Measurements from ENCODE around the gene AGMO. TPM values are rescaled to one million over a fixed set of nuclear protein-coding genes. Genes with fewer than 3 reads are reported as not detected.

AGMO gene
- total RNA-seq, 1 donor from 2014 or later, result 1.2 TPM

DNA sequence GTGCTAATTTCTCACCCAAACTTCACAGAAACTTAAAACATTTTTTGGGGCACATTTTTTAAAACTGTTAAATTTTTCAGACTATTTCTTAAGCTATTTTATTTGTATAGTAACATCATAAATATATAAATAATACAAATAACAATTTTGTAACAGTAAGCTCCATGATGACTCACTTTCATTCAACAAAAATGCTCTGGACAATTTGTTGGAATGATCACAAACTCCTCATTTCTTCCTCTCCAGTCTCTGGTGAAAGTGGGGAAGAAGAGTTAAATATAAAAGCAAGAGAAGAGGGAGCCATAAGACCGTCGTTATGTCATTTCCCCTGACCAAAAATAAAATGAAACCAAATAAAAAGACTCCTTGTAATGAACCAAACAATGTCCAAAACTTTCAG is 162.4 kb downstream of the AGMO start:
- H3K4me1 Mint-ChIP-seq (ENCODE audit: low read depth, unreplicated experiment), result peaks cover 11% of the 10 kb centered on the region
- DNase-seq, result no peak
- no peak overlapping the region for H3K4me3 Mint-ChIP-seq (ENCODE audit: unreplicated experiment)
- no peaks in the 10 kb centered on the region for H3K9me3 Mint-ChIP-seq (ENCODE audit: unreplicated experiment)
- no peak overlapping the region for H3K27ac Mint-ChIP-seq (ENCODE audit: unreplicated experiment)
- TF ChIP-seq, protein P1, sequence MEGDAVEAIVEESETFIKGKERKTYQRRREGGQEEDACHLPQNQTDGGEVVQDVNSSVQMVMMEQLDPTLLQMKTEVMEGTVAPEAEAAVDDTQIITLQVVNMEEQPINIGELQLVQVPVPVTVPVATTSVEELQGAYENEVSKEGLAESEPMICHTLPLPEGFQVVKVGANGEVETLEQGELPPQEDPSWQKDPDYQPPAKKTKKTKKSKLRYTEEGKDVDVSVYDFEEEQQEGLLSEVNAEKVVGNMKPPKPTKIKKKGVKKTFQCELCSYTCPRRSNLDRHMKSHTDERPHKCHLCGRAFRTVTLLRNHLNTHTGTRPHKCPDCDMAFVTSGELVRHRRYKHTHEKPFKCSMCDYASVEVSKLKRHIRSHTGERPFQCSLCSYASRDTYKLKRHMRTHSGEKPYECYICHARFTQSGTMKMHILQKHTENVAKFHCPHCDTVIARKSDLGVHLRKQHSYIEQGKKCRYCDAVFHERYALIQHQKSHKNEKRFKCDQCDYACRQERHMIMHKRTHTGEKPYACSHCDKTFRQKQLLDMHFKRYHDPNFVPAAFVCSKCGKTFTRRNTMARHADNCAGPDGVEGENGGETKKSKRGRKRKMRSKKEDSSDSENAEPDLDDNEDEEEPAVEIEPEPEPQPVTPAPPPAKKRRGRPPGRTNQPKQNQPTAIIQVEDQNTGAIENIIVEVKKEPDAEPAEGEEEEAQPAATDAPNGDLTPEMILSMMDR (IDR thresholded peaks at IDR 0.05; ENCODE audit: partially characterized antibody, unreplicated experiment), result no peak
- H3K27me3 Mint-ChIP-seq (ENCODE audit: unreplicated experiment), result peaks cover 2% of the 10 kb centered on the region
- H3K36me3 Mint-ChIP-seq (ENCODE audit: unreplicated experiment), result peaks cover 5% of the 10 kb centered on the region

- TF ChIP-seq, protein P1 (IDR thresholded peaks at IDR 0.05; ENCODE audit: partially characterized antibody, unreplicated experiment), result no peak
- no peak overlapping the region for H3K27ac Mint-ChIP-seq (ENCODE audit: unreplicated experiment)
- H3K4me1 Mint-ChIP-seq (ENCODE audit: low read depth, unreplicated experiment), result peaks cover 5% of the 10 kb centered on the region
- H3K9me3 Mint-ChIP-seq (ENCODE audit: unreplicated experiment), result no peaks in the 10 kb centered on the region
- peaks cover 5% of the 10 kb centered on the region for H3K36me3 Mint-ChIP-seq (ENCODE audit: unreplicated experiment)
- H3K27me3 Mint-ChIP-seq (ENCODE audit: unreplicated experiment), result peaks cover 2% of the 10 kb centered on the region
- H3K4me3 Mint-ChIP-seq (ENCODE audit: unreplicated experiment), result no peak overlapping the region
- DNase-seq, result no peak
Measured at GRCh38 chr7:15397922-15398760, 163.7 kb downstream of the AGMO start.

GRCh38 chr7:15397159-15397550 is 164.7 kb downstream of the AGMO start:
- no peak for DNase-seq
- TF ChIP-seq, protein P1 (IDR thresholded peaks at IDR 0.05; ENCODE audit: partially characterized antibody, unreplicated experiment), result no peak
- peaks cover 2% of the 10 kb centered on the region for H3K27me3 Mint-ChIP-seq (ENCODE audit: unreplicated experiment)
- H3K9me3 Mint-ChIP-seq (ENCODE audit: unreplicated experiment), result no peaks in the 10 kb centered on the region
- H3K27ac Mint-ChIP-seq (ENCODE audit: unreplicated experiment), result no peak overlapping the region
- H3K36me3 Mint-ChIP-seq (ENCODE audit: unreplicated experiment), result peaks cover 5% of the 10 kb centered on the region
- H3K4me1 Mint-ChIP-seq (ENCODE audit: low read depth, unreplicated experiment), result peaks cover 4% of the 10 kb centered on the region
- no peak overlapping the region for H3K4me3 Mint-ChIP-seq (ENCODE audit: unreplicated experiment)

DNA sequence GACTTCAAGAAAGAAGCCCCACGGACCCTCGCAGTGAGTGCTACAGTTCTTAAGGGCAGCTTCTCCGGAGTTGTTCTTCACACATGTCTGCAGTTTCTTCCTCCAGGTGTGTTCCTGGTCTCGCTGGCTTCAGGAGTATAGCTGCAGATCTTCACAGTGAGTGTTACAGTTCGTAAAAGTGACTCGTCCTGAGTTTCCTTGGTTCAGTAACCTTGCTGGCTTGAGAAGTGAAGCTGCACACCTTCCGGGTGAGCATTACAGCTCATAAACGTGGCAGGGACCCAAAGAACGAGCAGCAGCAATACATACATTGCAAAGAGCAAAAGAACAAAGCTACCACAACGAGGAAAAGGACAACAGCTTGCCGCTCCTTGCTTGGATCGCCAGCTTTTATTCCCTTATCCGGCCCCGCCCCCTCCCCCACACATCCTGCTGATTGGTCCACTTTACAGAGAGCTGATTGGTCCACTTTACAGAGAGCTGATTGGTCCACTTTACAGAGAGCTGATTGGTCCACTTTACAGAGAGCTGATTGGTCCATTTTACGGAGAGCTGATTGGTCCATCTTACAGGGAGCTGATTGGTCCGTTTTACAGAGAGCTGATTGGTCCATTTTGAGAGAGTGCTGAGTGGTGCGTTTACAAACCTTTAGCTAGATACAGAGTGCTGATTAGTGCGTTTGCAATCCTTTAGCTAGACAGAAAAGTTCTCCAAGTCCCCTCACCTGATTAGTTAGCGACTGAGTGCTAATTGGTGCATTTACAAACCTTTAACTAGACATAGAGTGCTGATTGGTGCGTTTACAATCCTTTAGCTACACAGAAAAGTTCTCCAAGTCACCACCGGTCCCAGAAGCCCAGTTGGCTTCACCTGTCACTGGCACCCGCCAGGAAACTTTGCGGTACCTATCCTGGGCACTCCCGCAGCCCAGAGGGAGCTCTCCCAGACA is 165.3 kb downstream of the AGMO start:
- Mint-ChIP-seq H3K4me1 (ENCODE audit: low read depth, unreplicated experiment) (peaks cover 3% of the 10 kb centered on the region), H3K4me3 (ENCODE audit: unreplicated experiment) (no peak overlapping the region), H3K27me3 (ENCODE audit: unreplicated experiment) (peaks cover 2% of the 10 kb centered on the region), H3K9me3 (ENCODE audit: unreplicated experiment) (no peaks in the 10 kb centered on the region), H3K27ac (ENCODE audit: unreplicated experiment) (no peak overlapping the region), H3K36me3 (ENCODE audit: unreplicated experiment) (peaks cover 5% of the 10 kb centered on the region)
- DNase-seq, result no peak
- TF ChIP-seq, protein P1 (IDR thresholded peaks at IDR 0.05; ENCODE audit: partially characterized antibody, unreplicated experiment), result no peak

All from glutamatergic neuron (in vitro differentiated cells).